Liver (tissue), 3 donors: Measurements from ENCODE around the gene CC2D2A.

Experiments
- FOXA1 ChIP-seq: IDR thresholded peaks from 2 replicates; pipeline ENCODE4 v1.6.1; 2016; ENCODE audit warnings: antibody characterized with exemption
- JUND ChIP-seq, 2 donors: IDR thresholded peaks; 2 replicates each; pipeline ENCODE4 v1.6.1; 2016; ENCODE audit warnings: antibody characterized with exemption in 2 of 2
- MAX ChIP-seq: IDR thresholded peaks from 2 replicates; pipeline ENCODE4 v1.6.1; 2016; ENCODE audit warnings: antibody characterized with exemption
- TF ChIP-seq, protein P1 (sequence below): fragments of 150-350 bp; IDR thresholded peaks from 2 replicates; pipeline ENCODE4 v1.5.1; 2017; ENCODE audit warnings: improper control_type of control experiment, low read depth, low read length; ENCODE audit not compliant: missing input control
- donor health status: healthy.
- donor health status: healthy.

DNA sequence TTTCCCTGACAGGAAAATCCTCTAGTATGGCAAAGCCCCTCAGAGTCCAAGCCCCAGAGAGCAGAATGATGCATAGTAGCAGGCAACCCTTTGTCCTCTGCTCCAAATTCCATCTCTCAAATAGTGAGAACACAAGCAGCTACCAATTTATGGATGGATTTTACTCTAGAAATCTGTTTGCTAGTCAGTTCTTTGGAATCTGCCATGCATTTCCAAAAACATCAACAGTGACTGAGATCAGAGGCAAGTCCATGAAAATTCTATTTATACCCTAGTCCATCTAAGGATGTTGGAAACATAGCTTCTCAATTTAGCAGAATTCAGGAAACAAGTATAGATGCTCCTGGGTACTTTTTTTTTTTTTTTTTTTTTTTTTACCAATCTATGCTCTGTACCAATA lies 10.0 kb upstream of the CC2D2A start:
- TF ChIP-seq, protein P1, sequence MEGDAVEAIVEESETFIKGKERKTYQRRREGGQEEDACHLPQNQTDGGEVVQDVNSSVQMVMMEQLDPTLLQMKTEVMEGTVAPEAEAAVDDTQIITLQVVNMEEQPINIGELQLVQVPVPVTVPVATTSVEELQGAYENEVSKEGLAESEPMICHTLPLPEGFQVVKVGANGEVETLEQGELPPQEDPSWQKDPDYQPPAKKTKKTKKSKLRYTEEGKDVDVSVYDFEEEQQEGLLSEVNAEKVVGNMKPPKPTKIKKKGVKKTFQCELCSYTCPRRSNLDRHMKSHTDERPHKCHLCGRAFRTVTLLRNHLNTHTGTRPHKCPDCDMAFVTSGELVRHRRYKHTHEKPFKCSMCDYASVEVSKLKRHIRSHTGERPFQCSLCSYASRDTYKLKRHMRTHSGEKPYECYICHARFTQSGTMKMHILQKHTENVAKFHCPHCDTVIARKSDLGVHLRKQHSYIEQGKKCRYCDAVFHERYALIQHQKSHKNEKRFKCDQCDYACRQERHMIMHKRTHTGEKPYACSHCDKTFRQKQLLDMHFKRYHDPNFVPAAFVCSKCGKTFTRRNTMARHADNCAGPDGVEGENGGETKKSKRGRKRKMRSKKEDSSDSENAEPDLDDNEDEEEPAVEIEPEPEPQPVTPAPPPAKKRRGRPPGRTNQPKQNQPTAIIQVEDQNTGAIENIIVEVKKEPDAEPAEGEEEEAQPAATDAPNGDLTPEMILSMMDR: no peak
- TF ChIP-seq MAX (no peak), JUND (IDR thresholded peaks at IDR 0.05) (no peak), FOXA1 (no peak)
